NCI-H2227 (cell line): ENCODE measurements around the gene CCDC137.

Source experiments
- DNase-seq: peaks from one replicate; lab custom pipeline; 2025; ENCODE audit not compliant: unreplicated experiment; lab: John Stamatoyannopoulos, UW

CCDC137 gene

DNA sequence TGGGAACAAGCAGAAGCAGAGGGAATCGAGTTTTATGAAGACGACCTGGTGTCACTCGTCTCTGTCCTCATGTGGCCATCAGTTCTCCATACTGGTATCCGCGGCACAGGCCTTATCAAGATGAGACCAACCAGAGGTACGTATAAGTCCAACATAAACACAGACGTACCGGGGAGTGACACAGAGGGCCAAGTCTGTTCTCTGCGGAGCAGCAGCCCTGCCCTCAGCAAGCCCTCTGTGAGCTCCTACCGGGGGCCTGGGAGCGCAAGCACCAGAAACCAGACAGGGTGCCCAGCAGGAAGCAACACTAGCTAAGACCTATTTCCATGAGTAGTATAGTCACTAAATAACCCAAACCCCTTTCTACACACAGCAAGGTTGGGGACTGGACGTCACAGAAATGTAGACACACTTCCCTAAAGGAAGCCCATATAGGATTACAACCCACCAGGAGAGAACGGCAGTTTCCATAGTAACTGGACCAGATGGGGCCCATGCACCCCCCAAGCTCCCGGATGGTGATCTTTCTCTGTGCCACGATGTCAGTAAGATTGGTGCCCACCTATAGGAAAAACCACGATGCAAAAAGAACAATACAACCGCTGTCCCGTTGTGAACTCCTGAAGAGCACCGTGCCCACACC lies 16.1 kb downstream of the CCDC137 start:
- peak; percentile 56 for DNase-seq

GRCh38 chr17:81683208-81683583 lies 16.7 kb downstream of the CCDC137 start:
- peak; percentile 63 for DNase-seq

- DNase-seq, result peak; percentile 100
Measured at GRCh38 chr17:81683584-81684441, 17.3 kb downstream of the CCDC137 start, which contains the start of the genes ARL16 and HGS. ARL16 (minus strand) TSS chr17:81683797; CDS start chr17:81683753, 44 bp downstream. HGS (plus strand) TSS chr17:81684011; CDS start chr17:81684067, 56 bp downstream.

DNA sequence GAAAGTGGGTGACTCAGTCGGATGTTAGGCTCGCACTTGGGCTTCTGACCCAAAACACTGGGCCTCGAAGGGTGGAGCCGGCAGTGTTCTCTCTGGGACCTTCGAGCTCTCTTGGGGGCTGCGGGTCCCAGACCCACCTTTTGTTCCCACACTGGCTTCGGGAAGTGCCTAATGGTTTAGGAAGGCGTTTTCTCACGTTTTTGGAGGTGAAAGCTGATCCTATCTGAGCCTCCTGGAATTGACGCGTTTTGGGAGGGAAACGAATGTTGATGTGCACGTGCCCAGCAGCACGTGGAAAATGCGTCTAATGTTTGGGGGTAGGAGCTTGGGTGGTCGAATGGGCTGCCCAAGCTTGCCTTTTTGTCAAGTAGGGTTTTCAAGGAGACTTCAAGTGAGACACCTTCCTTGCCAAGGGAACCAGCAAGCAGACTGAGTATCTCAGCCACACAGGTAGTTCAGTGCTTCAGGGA lies 17.9 kb downstream of the CCDC137 start:
- no peak for DNase-seq

- no peak for DNase-seq
Measured at GRCh38 chr17:81685108-81685507, 18.6 kb downstream of the CCDC137 start.

- no peak for DNase-seq
Measured at GRCh38 chr17:81686614-81687013, 20.1 kb downstream of the CCDC137 start.

- no peak for DNase-seq
Measured at GRCh38 chr17:81687770-81688541, 21.4 kb downstream of the CCDC137 start.

DNA sequence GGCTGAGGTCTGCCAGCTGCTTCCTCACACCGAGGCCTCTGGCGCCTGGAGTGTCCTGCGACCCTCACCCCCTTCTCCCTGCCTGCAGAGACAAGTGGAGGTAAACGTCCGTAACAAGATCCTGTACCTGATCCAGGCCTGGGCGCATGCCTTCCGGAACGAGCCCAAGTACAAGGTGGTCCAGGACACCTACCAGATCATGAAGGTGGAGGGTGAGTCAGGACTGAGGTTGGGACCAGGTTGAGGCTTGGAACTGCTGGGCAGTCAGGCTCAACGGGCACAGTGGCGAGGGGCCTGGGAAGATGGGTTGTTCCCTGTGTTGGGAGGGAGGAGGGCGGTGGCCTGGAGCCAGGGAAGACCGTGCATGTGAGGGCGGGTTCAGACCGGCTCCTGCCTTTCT lies 22.1 kb downstream of the CCDC137 start:
- no peak for DNase-seq

DNA sequence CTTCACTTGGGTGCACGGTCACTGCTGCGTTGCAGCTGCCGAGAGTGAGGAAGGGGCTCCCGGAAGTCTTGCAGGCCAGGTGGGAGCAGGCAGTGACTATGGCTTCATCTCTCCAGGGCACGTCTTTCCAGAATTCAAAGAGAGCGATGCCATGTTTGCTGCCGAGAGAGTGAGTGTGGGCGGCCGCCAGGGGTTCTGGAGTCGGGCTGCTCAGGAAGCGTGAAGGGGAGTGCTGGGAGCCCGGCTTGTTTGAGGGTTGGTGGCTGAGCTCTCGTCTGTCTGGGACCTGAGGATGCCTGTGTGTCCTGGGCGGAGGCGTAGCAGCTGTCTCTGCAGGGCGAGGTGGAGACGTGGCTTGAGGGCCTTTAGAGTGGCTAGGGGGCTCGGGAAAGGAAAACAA lies 23.5 kb downstream of the CCDC137 start:
- DNase-seq, result no peak

GRCh38 chr17:81690549-81690948 lies 24.0 kb downstream of the CCDC137 start:
- DNase-seq, result no peak

DNA sequence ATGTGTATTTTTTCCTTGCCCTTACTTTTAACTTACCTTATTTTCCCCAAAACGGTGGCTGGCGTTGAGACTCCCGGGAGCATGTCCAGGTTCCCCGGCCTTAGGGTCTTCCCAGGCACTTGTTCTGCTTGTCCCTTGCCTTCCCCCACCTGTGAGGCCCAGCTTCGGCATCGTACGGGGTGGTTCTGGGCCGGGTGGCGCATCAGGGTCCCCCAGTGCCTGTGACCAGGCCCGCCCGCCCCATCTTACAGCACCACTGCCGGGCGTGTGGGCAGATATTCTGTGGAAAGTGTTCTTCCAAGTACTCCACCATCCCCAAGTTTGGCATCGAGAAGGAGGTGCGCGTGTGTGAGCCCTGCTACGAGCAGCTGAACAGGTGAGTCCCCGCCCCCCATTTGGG lies 24.7 kb downstream of the CCDC137 start:
- no peak for DNase-seq

- DNase-seq, result no peak
Measured at GRCh38 chr17:81691608-81692007, 25.1 kb downstream of the CCDC137 start.

GRCh38 chr17:81693509-81694210 lies 27.1 kb downstream of the CCDC137 start:
- peak; percentile 53 for DNase-seq

DNA sequence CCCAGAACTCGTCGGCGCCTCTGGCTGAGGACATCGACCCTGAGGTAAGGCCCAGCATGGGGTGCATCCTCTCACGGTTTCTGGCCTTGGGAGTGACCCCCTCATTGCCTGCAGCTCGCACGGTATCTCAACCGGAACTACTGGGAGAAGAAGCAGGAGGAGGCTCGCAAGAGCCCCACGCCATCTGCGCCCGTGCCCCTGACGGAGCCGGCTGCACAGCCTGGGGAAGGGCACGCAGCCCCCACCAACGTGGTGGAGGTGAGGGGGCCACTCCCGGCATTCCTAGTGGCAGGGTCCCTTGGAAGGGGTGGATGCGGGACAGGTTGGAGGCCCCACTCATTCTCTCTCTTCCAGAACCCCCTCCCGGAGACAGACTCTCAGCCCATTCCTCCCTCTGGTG lies 28.3 kb downstream of the CCDC137 start:
- no peak for DNase-seq

DNA sequence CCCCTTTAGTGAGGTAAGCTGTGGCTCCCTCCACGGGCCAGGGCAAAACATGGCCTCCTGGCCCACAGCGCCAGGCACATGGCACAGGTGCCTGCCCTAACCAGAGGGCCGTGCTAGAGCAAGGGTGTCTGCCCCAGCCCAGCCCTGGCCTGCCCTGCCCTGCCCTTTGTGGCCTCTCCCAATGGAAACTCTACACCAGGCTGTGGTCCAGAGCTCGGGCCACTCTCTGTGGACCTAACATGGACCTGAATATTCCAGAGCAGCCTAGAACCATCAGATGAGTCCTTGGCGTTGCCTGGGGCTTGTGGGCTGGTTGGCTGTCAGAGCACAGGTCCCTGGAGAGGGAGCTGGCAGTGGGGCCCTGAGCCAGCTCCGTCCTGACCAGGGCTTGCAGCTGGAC lies 28.7 kb downstream of the CCDC137 start:
- DNase-seq, result no peak

DNA sequence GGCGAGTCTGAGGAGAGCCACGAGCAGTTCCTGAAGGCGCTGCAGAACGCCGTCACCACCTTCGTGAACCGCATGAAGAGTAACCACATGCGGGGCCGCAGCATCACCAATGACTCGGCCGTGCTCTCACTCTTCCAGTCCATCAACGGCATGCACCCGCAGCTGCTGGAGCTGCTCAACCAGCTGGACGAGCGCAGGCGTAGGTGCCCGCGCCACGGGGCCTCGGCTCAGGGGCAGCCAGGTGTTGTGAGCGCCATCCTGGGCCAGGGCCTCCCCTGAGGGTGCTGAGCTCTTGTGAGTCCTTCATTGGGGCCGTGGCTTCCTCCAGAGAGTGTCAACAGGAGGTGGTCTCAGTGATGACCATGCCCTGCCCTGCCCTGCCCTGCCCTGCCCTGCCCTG lies 29.3 kb downstream of the CCDC137 start:
- no peak for DNase-seq

DNA sequence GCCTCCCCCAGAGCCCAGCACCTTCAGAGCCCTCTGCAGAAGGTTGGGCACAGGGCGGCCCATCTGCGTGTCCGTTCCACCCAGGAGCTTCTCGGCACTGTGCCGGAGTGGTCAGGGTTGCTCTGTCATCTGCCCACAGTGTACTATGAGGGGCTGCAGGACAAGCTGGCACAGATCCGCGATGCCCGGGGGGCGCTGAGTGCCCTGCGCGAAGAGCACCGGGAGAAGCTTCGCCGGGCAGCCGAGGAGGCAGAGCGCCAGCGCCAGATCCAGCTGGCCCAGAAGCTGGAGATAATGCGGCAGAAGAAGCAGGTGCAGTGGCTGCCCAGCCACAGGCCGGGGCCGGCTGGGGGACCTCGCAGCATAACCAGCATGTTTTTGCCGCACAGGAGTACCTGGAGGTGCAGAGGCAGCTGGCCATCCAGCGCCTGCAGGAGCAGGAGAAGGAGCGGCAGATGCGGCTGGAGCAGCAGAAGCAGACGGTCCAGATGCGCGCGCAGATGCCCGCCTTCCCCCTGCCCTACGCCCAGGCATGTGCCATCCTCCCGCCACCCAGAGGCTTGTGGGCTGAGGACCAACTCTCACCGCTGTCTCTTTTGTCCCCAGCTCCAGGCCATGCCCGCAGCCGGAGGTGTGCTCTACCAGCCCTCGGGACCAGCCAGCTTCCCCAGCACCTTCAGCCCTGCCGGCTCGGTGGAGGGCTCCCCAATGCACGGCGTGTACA lies 29.8 kb downstream of the CCDC137 start:
- DNase-seq, result no peak

GRCh38 chr17:81697261-81698044 lies 30.9 kb downstream of the CCDC137 start:
- no peak for DNase-seq
